ENCODE measurements around the gene GZMA.
A peak's percentile ranks its signal among the peaks of the same experiment; 100 is the strongest.

Gene GZMA

GRCh38 chr5:55149308-55149795 is 46.9 kb downstream of the GZMA start:
- DNase-seq (ENCODE audit: low read depth) = no peak
- TF ChIP-seq CTCF (IDR thresholded peaks at IDR 0.05; ENCODE audit: control insufficient read depth, insufficient read depth, low read depth, low read length, missing control alignments) = no peak
- no peak overlapping the region for H3K4me3 ChIP-seq (ENCODE audit: control insufficient read depth, low read depth, low read length)

DNA sequence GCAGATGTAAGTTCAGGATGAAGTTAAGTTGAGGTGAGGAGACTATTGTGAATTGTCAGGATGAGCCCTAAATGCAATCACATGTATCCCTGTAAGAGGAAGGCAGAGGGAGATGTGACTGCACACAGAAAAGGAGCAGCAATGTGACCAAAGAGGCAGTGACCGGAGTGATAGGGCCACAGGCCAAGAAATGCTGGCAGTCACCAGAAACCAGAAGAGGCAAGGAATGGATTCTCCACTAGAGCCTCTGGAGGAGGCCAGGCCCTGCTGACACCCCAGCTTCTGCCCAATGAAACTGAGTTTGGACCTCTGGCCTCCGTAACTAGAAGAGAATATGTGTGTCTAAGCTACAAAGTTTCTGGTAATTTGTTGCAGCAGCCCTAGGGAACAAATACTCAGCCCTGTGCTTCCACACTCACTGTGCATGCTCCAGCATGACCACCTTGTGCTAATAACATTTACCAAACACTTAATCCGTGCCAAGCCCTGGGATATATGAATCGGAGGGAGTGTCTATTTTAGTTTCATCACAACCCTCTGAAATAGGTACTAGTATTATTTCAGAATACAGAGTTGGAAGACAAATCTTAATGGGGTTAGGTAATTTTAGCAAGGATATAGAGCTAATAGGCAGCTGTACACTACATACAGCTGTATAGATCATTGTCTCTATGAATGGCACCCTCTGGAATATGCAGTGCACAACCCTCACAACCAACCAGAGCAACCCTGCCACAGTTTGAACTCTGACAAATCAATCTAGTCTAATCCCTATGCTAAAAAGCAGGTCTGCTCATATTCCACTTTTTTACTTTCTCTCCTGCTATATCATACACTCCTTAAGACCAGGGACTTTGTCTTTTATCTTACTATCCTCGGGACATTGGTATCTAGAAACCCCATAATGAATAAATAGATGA is 49.7 kb downstream of the GZMA start:
- DNase-seq (ENCODE audit: low read depth) = peak; percentile 67
- TF ChIP-seq CTCF (IDR thresholded peaks at IDR 0.05; ENCODE audit: control insufficient read depth, insufficient read depth, low read depth, low read length, missing control alignments) = no peak
- H3K4me3 ChIP-seq (ENCODE audit: control insufficient read depth, low read depth, low read length) = no peak overlapping the region

DNA sequence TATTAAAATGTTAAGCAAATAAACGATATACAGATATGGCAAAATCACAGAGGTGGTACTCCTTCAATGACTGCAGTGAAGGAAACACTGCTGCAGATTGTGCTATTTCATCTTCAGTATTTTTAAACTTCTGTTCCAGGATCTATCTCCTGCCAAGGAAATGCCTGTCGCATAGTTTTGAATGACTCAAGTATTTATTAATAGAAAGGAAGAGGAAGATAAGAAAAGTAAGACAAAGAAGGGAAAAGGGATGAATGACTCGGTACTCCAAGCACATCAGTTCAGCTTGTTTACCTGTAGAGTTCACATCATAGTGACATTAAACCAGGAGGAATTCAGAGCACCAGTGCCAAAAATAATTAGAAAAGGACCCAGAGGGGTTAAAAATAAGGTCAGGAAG is 52.4 kb downstream of the GZMA start:
- no peak overlapping the region for H3K4me3 ChIP-seq (ENCODE audit: control insufficient read depth, low read depth, low read length)
- DNase-seq (ENCODE audit: low read depth) = peak; percentile 29
- no peak for TF ChIP-seq CTCF (IDR thresholded peaks at IDR 0.05; ENCODE audit: control insufficient read depth, insufficient read depth, low read depth, low read length, missing control alignments)

Data from AG09309 (cell line).